Measurements from ENCODE around the gene ZFPM1.

The ZFPM1 gene

GRCh38 chr16:88428616-88429386 lies 24.3 kb upstream of the ZFPM1 start:
- TF ChIP-seq CTCF (IDR thresholded peaks at IDR 0.05), result no peak
- no peak overlapping the region for H3K4me3 ChIP-seq (ENCODE audit: low read depth, low read length)
- no peak overlapping the region for H3K4me2 ChIP-seq (ENCODE audit: low read length)
- no peaks in the 10 kb centered on the region for H3K9me3 ChIP-seq (ENCODE audit: control insufficient read depth, low read length)
- no peaks in the 10 kb centered on the region for H3K36me3 ChIP-seq (ENCODE audit: control insufficient read depth, insufficient read depth, low read length)
- H3K79me2 ChIP-seq, result no peaks in the 10 kb centered on the region
- H3K9ac ChIP-seq, result no peak overlapping the region
- H3K27me3 ChIP-seq (ENCODE audit: control insufficient read depth, insufficient read depth, low read length), result no peaks in the 10 kb centered on the region
- H3K27ac ChIP-seq, result no peak overlapping the region
- no peak overlapping the region for H2AFZ ChIP-seq
- H3K4me1 ChIP-seq, result no peaks in the 10 kb centered on the region

GRCh38 chr16:88429387-88430184 lies 23.5 kb upstream of the ZFPM1 start:
- Histone ChIP-seq H3K27ac (no peak overlapping the region), H3K4me3 (ENCODE audit: low read depth, low read length) (no peak overlapping the region), H3K4me2 (ENCODE audit: low read length) (peak overlapping the region; percentile 66), H3K9ac (no peak overlapping the region), H3K27me3 (ENCODE audit: control insufficient read depth, insufficient read depth, low read length) (no peaks in the 10 kb centered on the region), H3K36me3 (ENCODE audit: control insufficient read depth, insufficient read depth, low read length) (no peaks in the 10 kb centered on the region), H3K9me3 (ENCODE audit: control insufficient read depth, low read length) (no peaks in the 10 kb centered on the region), H3K79me2 (no peaks in the 10 kb centered on the region), H3K4me1 (no peaks in the 10 kb centered on the region), H2AFZ (no peak overlapping the region)
- TF ChIP-seq CTCF (IDR thresholded peaks at IDR 0.05), result no peak

- Histone ChIP-seq H3K36me3 (ENCODE audit: control insufficient read depth, insufficient read depth, low read length) (no peaks in the 10 kb centered on the region), H3K27ac (no peak overlapping the region), H3K9ac (no peak overlapping the region), H3K9me3 (ENCODE audit: control insufficient read depth, low read length) (no peaks in the 10 kb centered on the region), H3K27me3 (ENCODE audit: control insufficient read depth, insufficient read depth, low read length) (no peaks in the 10 kb centered on the region), H2AFZ (peak overlapping the region; percentile 56), H3K4me2 (ENCODE audit: low read length) (peak overlapping the region; percentile 66), H3K79me2 (no peaks in the 10 kb centered on the region), H3K4me1 (no peaks in the 10 kb centered on the region), H3K4me3 (ENCODE audit: low read depth, low read length) (no peak overlapping the region)
- no peak for TF ChIP-seq CTCF (IDR thresholded peaks at IDR 0.05)
These were observed 22.9 kb upstream of the ZFPM1 start for GRCh38 chr16:88430185-88430523.

DNA sequence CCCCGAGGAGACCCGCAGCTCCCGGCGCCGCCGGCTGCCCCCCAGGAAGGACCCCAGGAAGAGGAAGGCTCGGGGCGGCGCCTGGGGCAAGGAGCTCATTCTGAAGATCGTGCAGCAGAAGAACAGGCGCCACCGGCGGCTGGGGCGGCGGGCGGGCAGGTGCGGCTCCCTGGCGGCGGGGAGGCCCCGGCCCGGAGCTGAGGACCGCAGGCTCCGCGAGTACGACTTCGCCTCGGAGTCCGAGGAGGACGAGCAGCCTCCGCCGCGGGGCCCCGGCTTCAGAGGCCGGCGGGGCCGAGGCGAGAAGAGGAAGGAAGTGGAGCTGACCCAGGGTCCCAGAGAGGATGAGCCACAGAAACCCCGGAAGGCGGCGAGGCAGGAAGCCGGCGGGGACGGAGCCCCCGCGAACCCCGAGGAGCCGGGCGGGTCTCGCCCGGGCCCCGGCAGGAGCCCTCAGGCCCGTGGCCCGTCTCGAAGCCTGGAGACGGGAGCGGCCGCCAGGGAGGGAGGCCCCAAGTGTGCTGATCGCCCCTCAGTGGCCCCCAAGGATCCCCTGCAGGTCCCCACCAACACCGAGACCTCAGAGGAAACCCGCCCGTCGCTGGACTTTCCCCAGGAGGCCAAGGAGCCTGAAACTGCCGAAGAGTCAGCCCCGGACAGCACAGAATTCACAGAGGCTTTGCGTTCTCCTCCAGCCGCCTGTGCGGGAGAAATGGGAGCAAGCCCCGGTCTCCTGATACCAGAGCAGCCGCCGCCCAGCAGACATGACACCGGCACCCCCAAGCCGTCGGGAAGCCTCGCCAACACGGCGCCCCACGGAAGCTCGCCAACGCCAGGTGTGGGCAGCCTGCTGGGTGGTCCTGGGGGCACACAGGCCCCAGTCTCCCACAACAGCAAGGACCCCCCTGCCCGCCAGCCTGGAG lies 22.3 kb upstream of the ZFPM1 start:
- Histone ChIP-seq H3K27me3 (ENCODE audit: control insufficient read depth, insufficient read depth, low read length) (no peaks in the 10 kb centered on the region), H3K4me2 (ENCODE audit: low read length) (peak overlapping the region; percentile 66), H3K27ac (no peak overlapping the region), H3K9ac (no peak overlapping the region), H3K4me1 (no peaks in the 10 kb centered on the region), H3K9me3 (ENCODE audit: control insufficient read depth, low read length) (no peaks in the 10 kb centered on the region), H3K36me3 (ENCODE audit: control insufficient read depth, insufficient read depth, low read length) (no peaks in the 10 kb centered on the region), H3K79me2 (no peaks in the 10 kb centered on the region), H3K4me3 (ENCODE audit: low read depth, low read length) (peak overlapping the region; percentile 31), H2AFZ (peak overlapping the region; percentile 56)
- no peak for TF ChIP-seq CTCF (IDR thresholded peaks at IDR 0.05)

Measured in parathyroid adenoma (tissue), 2 donors.